GM18517 (cell line): Measurements from ENCODE around the gene PLPP7.

ENCODE experiments used
- ATAC-seq: cut with Tn5 transposase; IDR thresholded peaks from one replicate; pipeline ENCODE4 v1.9.1; 2021; ENCODE audit warnings: mild to moderate bottlenecking, moderate library complexity; ENCODE audit not compliant: unreplicated experiment

The PLPP7 gene

GRCh38 chr9:131280660-131281059 is 8.9 kb upstream of the PLPP7 start:
- ATAC-seq = no peak

- ATAC-seq = no peak
Measured at GRCh38 chr9:131281119-131281965, 8.2 kb upstream of the PLPP7 start.

- ATAC-seq = no peak
Measured at GRCh38 chr9:131282175-131282574, 7.3 kb upstream of the PLPP7 start.

- no peak for ATAC-seq
Measured at GRCh38 chr9:131282688-131283422, 6.7 kb upstream of the PLPP7 start.

DNA sequence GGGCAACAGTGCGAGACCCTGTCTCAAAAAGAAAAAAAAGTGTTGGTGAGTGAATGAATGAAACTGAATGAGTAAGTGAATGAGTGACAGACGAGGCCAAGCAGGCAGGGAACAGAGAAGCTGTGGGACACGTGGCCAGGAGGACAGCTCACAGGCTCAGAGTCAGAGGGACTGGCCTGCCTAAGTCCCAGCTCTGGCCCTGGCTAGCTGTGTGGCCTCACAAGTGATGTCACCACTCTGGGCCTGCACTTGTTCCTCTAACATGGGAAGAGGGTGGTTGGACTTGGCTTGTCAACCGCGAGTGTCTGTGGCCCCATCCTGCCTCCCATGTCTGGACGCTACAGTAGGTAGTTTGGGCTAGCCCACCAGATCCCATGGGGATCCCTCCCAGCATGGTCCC is 4.7 kb upstream of the PLPP7 start:
- ATAC-seq = no peak

DNA sequence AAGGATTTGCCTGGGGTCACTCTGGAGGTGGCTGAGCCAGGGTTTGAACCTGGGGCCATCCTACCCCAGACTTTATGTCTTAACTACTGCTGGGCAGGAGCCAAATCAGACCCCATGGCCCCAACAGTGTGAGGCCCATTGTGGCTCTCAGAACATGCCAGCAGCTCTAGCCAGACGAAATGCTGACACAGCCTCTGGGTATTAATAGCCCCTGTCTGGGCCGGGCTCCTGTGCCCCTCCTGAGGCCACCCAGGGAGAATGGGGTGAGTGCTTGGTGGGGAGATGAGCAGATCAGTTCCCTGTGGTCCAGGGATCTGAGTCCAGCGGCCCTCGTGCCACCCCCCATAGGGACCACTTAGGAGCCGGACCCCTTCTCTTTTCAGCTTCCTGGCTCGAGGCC is 2.2 kb upstream of the PLPP7 start:
- no peak for ATAC-seq

- no peak for ATAC-seq
Measured at GRCh38 chr9:131288217-131288616, 1.3 kb upstream of the PLPP7 start.

GRCh38 chr9:131290036-131290766 is 678 bp downstream of the PLPP7 start:
- no peak for ATAC-seq

GRCh38 chr9:131290767-131291370 is 1.3 kb downstream of the PLPP7 start:
- ATAC-seq = no peak

GRCh38 chr9:131291795-131292315 is 2.3 kb downstream of the PLPP7 start:
- ATAC-seq = no peak

GRCh38 chr9:131292937-131293336 is 3.4 kb downstream of the PLPP7 start:
- no peak for ATAC-seq

DNA sequence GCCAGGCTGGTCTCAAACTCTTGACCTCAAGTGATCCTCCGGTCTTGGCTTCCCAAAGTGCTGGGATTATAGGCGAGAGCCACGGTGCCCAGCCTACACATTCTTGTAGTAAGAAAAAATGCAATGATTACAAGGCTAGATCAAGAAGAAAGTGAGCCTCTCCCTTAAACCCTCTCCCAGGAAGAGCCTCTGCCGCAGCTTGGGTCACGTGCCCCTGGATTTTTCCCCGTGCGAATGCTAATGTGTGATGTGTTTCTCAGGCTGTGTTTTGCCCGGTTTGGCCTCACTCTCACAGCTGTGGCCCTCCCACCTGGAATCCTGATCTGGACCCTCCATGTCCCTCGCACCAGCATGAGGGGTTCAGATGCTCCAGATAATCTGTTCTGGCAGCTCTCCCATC is 6.9 kb downstream of the PLPP7 start:
- no peak for ATAC-seq

DNA sequence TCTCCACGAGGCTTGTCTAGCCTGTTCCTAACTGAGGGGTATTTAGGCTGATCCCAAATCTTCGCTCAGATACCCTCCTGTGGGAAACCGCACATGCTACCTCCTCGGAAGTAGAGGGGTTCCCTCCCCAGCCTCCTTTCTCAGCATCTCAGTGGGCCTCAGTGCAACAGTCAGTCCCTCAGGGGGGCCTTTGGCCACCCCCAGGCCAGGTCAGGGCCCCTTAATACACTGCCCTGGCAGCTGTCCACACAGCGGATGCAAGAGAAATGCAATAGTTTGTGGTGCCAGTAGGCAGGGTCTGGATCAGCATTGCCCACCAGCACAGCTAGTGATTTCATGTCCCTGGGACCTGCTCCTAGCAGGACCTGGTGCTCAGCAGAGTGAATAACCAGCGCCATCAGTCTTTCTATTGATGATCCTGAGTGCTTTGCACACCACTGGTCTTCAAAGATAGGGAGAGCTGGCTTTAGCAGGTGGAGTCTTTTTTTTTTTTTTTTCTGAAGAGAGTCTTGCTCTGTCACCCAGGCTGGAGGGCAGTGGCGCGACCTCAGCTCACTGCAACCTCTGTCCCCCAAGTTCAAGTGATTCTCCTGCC is 7.5 kb downstream of the PLPP7 start:
- no peak for ATAC-seq

GRCh38 chr9:131297903-131298302 is 8.4 kb downstream of the PLPP7 start:
- ATAC-seq = no peak

DNA sequence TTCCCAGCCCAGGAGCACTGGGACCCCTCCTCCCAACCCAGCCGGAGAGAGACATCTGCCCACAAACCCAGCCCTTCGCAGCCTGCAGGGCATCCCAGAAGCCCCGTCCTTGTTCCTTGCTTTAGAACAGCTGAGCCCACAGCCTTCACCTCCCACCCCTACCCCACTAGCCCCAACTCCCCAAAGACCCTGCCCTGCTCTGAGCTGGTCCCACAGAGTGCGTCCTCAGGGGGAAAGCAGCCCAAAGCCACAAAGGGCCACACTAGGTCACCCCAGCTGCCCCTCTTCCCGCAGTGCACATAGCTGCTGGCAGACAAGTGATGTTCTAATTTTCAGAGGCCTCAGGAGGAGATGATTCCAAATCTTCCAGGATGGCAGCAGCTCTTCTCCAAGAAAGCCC is 8.8 kb downstream of the PLPP7 start:
- ATAC-seq = no peak

DNA sequence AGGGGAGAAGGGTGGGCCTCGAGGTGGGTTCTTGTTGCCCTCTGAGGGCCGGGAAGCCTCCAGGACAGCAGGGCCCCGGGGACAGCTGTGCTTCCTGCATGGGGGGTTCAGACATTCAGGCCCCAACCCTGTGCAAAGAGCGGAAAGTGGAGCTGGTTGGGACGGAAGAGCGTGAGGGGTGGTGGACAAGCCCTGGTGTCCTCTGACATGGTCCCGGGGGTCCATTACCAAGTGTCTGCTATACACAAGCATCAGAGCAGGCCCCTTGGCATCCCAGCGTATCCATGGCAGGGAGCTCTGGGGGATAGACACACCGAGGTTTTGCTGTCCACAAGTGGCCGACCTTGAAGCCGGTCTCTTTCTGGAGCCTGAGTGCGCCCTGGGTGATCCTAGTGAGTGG is 9.3 kb downstream of the PLPP7 start:
- no peak for ATAC-seq

DNA sequence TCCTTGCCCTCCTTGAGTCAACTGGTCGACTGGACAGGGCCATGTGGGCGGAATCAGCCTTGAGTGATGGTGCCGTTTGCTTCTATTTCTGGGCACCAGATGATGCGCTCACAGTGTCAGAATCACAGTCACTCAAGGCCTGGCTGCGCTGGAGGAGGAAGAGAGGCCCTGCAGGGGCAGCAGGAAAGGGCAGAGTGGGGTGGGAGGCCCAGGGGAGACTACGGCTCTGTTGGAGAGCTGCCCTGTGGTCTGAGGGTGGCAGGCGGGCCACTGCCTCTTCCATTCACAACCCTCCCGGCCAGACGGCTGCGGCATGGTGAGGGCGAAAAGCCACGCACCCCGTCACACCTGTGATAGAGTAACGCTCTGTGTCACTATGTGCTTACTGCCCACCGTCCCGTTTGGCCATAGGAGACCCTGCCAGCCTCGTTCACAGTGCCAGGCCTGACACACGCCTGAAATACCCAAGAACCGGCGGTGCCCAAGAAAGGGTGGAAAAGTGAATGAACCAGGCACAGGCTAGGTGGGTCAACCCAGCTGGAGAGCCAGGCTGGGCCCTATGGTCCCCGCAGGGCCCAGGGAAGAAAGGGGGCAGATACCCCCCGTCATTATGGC is 9.9 kb downstream of the PLPP7 start:
- no peak for ATAC-seq

DNA sequence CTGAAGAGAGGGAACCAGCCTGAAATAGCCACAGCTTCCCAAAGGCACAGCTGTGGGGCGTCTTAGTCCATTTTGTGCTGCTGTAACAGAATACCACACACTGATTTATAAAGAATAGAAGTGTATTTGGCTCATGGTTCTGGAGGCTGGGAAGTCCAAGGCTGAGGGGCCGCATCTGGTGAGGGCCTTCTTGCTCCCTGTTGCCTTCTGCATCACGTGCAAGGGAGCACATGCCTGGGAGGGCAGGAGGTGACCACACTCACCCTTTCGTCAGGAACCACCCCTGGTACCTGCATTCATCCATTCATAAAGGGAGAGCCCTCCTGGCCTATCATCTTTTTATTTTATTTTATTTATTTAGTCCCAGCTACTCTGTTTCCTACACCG is 10.4 kb downstream of the PLPP7 start:
- ATAC-seq = no peak

DNA sequence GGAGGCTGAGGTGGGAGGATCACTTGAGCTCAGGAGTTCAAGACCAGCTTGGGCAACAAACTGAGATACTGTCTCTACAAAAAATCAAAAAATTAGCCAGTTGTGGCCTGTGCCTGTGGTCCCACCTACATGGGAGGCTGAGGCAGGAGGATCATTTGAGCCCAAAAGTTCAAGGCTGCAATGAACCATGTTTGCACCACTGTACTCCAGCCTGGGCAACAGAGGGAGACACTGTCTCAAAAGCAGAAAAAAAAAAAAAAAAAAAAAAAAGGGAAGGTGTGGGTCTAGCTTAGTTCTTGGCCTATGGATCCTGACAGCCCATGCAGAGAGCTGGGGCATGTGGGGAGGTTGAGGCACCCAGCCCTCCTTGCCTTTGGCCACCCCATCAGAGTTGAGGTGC is 10.9 kb downstream of the PLPP7 start:
- ATAC-seq = no peak
